Kidney tubule cell (primary cell): Measurements from ENCODE around the gene VTCN1.

Experiments
- DNase-seq: peaks from one replicate; pipeline ENCODE4 v3.0.0-alpha.2; 2018; ENCODE audit warnings: low spot score

VTCN1 gene

GRCh38 chr1:117094841-117095604, 115.7 kb downstream of the VTCN1 start:
- DNase-seq, result no peak

GRCh38 chr1:117093870-117094621, 116.7 kb downstream of the VTCN1 start:
- peak; percentile 66 for DNase-seq
